ENCODE measurements around the gene VWA2. TPM values are rescaled to one million over a fixed set of nuclear protein-coding genes. Genes with fewer than 3 reads are reported as not detected.

The VWA2 gene
- total and polyA plus RNA-seq, 4 donors: 1.6 to 18.3 (median 8.4) TPM

GRCh38 chr10:114258274-114258840 is 19.3 kb downstream of the VWA2 start:
- TF ChIP-seq CTCF (IDR thresholded peaks at IDR 0.05; ENCODE audit: control extremely low read depth, extremely low read depth): no peak
- peaks cover 5 to 19% (median 14%) of the 10 kb centered on the region in 5 donors for H3K4me1 ChIP-seq (ENCODE audit: control insufficient read depth in 5 of 5, insufficient read depth in 5 of 5, low read length in 5 of 5)
- ATAC-seq (ENCODE audit: insufficient read depth, low FRiP score) (peak; percentile 25), DNase-seq (peak; percentile 44 to 79 (median 70))
- no peak overlapping the region for H3K9ac ChIP-seq (ENCODE audit: insufficient read depth in 1 of 2, low read length in 2 of 2)
- H3K27ac ChIP-seq (ENCODE audit: low read depth in 1 of 2, low read length in 1 of 2): no peak overlapping the region
- H3K4me3 ChIP-seq: no peak overlapping the region
- no peaks in the 10 kb centered on the region for H3K36me3 ChIP-seq (ENCODE audit: control insufficient read depth in 4 of 4, insufficient read depth in 4 of 4, low read length in 4 of 4)
- WGBS, 2 donors: 55 to 74% methylated on average over 5 of the region's 5 CpGs
- H3K27me3 ChIP-seq (ENCODE audit: control insufficient read depth in 3 of 3, insufficient read depth in 3 of 3, low read length in 2 of 3): no peaks in the 10 kb centered on the region
- H3K9me3 ChIP-seq (ENCODE audit: control insufficient read depth in 4 of 4, insufficient read depth in 3 of 4, low read length in 3 of 4): peaks cover 0 to 3% (median 0%) of the 10 kb centered on the region in 4 donors

- 65 to 90% methylated on average over 10 of the region's 10 CpGs for WGBS, 2 donors
- DNase-seq: no peak
These were observed 20.8 kb downstream of the VWA2 start for GRCh38 chr10:114259824-114260223.

GRCh38 chr10:114260366-114260765 is 21.3 kb downstream of the VWA2 start:
- TF ChIP-seq CTCF (IDR thresholded peaks at IDR 0.05; ENCODE audit: control extremely low read depth, extremely low read depth): no peak
- Histone ChIP-seq H3K4me3 (no peak overlapping the region), H3K36me3 (ENCODE audit: control insufficient read depth in 4 of 4, insufficient read depth in 4 of 4, low read length in 4 of 4) (no peaks in the 10 kb centered on the region), H3K9ac (ENCODE audit: insufficient read depth in 1 of 2, low read length in 2 of 2) (no peak overlapping the region), H3K27me3 (ENCODE audit: control insufficient read depth in 3 of 3, insufficient read depth in 3 of 3, low read length in 2 of 3) (no peaks in the 10 kb centered on the region), H3K9me3 (ENCODE audit: control insufficient read depth in 4 of 4, insufficient read depth in 3 of 4, low read length in 3 of 4) (no peaks in the 10 kb centered on the region), H3K4me1 (ENCODE audit: control insufficient read depth in 5 of 5, insufficient read depth in 5 of 5, low read length in 5 of 5) (peaks cover 5 to 21% (median 14%) of the 10 kb centered on the region in 5 donors), H3K27ac (ENCODE audit: low read depth in 1 of 2, low read length in 1 of 2) (peak overlapping the region in 1 of 2 donors; percentile 64)
- 88 to 91% methylated on average over 5 of the region's 5 CpGs for WGBS, 2 donors
- ATAC-seq (ENCODE audit: insufficient read depth, low FRiP score): no peak
- no peak for DNase-seq

More at GRCh38 chr10:114259824-114260223, 20.8 kb downstream of the VWA2 start:
- no peaks in the 10 kb centered on the region for H3K27me3 ChIP-seq (ENCODE audit: control insufficient read depth in 3 of 3, insufficient read depth in 3 of 3, low read length in 2 of 3)
- no peaks in the 10 kb centered on the region for H3K9me3 ChIP-seq (ENCODE audit: control insufficient read depth in 4 of 4, insufficient read depth in 3 of 4, low read length in 3 of 4)
- no peak overlapping the region for H3K9ac ChIP-seq (ENCODE audit: insufficient read depth in 1 of 2, low read length in 2 of 2)
- peaks cover 5 to 19% (median 14%) of the 10 kb centered on the region in 5 donors for H3K4me1 ChIP-seq (ENCODE audit: control insufficient read depth in 5 of 5, insufficient read depth in 5 of 5, low read length in 5 of 5)
- no peak for TF ChIP-seq CTCF (IDR thresholded peaks at IDR 0.05; ENCODE audit: control extremely low read depth, extremely low read depth)
- H3K27ac ChIP-seq (ENCODE audit: low read depth in 1 of 2, low read length in 1 of 2): peak overlapping the region in 1 of 2 donors; percentile 24
- H3K36me3 ChIP-seq (ENCODE audit: control insufficient read depth in 4 of 4, insufficient read depth in 4 of 4, low read length in 4 of 4): no peaks in the 10 kb centered on the region
- peak; percentile 22 for ATAC-seq (ENCODE audit: insufficient read depth, low FRiP score)
- no peak overlapping the region for H3K4me3 ChIP-seq

- 36 to 60% methylated on average over 2 of the region's 2 CpGs for WGBS, 2 donors
- no peak overlapping the region for H3K4me3 ChIP-seq
- no peak overlapping the region for H3K9ac ChIP-seq (ENCODE audit: insufficient read depth in 1 of 2, low read length in 2 of 2)
- H3K36me3 ChIP-seq (ENCODE audit: control insufficient read depth in 4 of 4, insufficient read depth in 4 of 4, low read length in 4 of 4): no peaks in the 10 kb centered on the region
- no peak for ATAC-seq (ENCODE audit: insufficient read depth, low FRiP score)
- H3K27ac ChIP-seq (ENCODE audit: low read depth in 1 of 2, low read length in 1 of 2): peak overlapping the region in 1 of 2 donors; percentile 35
- TF ChIP-seq CTCF (IDR thresholded peaks at IDR 0.05; ENCODE audit: control extremely low read depth, extremely low read depth): no peak
- H3K9me3 ChIP-seq (ENCODE audit: control insufficient read depth in 4 of 4, insufficient read depth in 3 of 4, low read length in 3 of 4): no peaks in the 10 kb centered on the region
- H3K27me3 ChIP-seq (ENCODE audit: control insufficient read depth in 3 of 3, insufficient read depth in 3 of 3, low read length in 2 of 3): no peaks in the 10 kb centered on the region
- peaks cover 5 to 23% (median 14%) of the 10 kb centered on the region in 5 donors for H3K4me1 ChIP-seq (ENCODE audit: control insufficient read depth in 5 of 5, insufficient read depth in 5 of 5, low read length in 5 of 5)
- no peak for DNase-seq
These were observed 22.0 kb downstream of the VWA2 start for GRCh38 chr10:114261076-114261475.
